Measurements from ENCODE around the gene MAGEF1.

DNA sequence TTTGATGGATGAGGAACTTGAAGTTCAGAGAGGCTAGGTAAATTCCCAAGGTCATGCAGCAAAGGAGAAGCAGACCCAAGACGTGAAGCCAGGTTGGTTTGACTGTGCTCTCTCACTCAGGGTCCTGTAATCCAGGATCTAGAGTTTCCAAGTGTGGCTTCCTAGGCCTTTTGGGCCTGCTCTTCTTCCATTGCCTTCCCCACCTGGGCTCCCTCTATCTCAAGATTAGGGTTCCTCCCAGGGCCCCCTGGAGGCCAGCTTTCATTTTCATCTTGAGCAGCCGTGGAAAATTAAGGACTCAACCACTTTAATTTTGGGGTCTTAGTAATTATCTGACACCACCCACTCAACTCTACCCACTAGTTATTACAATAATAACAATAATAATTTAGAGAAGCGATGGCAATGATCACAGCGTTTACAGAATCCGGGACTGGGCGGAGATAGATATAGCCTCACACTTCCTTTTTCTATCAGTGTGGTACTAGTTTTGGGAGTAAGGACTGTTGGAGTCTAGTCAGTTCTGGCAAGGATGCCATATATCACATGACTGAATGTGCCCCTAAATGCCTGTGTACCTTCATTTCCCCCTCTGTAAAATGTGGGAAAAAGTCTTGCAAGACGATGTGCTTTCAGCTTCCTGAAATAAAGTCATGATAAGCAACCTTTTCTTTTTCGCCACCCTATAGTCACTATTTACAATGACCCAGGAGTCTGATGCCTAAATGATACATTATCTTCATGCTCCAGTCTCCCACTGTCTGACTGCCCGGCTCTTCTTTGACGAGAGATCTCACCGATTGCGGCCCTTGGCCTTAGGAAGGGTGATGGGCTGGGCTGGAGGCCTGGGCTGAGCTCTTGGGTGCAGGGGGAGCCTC is 30.2 kb upstream of the MAGEF1 start:
- TF ChIP-seq, protein P1, sequence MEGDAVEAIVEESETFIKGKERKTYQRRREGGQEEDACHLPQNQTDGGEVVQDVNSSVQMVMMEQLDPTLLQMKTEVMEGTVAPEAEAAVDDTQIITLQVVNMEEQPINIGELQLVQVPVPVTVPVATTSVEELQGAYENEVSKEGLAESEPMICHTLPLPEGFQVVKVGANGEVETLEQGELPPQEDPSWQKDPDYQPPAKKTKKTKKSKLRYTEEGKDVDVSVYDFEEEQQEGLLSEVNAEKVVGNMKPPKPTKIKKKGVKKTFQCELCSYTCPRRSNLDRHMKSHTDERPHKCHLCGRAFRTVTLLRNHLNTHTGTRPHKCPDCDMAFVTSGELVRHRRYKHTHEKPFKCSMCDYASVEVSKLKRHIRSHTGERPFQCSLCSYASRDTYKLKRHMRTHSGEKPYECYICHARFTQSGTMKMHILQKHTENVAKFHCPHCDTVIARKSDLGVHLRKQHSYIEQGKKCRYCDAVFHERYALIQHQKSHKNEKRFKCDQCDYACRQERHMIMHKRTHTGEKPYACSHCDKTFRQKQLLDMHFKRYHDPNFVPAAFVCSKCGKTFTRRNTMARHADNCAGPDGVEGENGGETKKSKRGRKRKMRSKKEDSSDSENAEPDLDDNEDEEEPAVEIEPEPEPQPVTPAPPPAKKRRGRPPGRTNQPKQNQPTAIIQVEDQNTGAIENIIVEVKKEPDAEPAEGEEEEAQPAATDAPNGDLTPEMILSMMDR (IDR thresholded peaks at IDR 0.05): no peak
- TF ChIP-seq POLR2A (IDR thresholded peaks at IDR 0.05): no peak

Measured in Peyer's patch (tissue), 4 donors.